HG03159 (cell line): Measurements from ENCODE around the gene ABCA1.
"Not testable (repeated sequence)": the region's sequence is repeated elsewhere in the genome, so short reads cannot be mapped to it uniquely, and the experiment has no call there.

ENCODE experiments used
- ATAC-seq: cut with Tn5 transposase; IDR thresholded peaks from one replicate; pipeline ENCODE4 v1.9.1; 2021; ENCODE audit warnings: mild to moderate bottlenecking, moderate library complexity; ENCODE audit not compliant: unreplicated experiment

ABCA1 gene

GRCh38 chr9:104875320-104875719 is 52.6 kb downstream of the ABCA1 start:
- ATAC-seq = no peak

- ATAC-seq = no peak
Measured at GRCh38 chr9:104873489-104873850, 54.5 kb downstream of the ABCA1 start.

- ATAC-seq = no peak
Measured at GRCh38 chr9:104872656-104873488, 55.1 kb downstream of the ABCA1 start.

- ATAC-seq = no peak
Measured at GRCh38 chr9:104871961-104872527, 55.9 kb downstream of the ABCA1 start.

- ATAC-seq = no peak
Measured at GRCh38 chr9:104869811-104870210, 58.1 kb downstream of the ABCA1 start.

GRCh38 chr9:104868687-104869404 is 59.1 kb downstream of the ABCA1 start:
- ATAC-seq = peak; percentile 91

- no peak for ATAC-seq
Measured at GRCh38 chr9:104868303-104868686, 59.7 kb downstream of the ABCA1 start.

GRCh38 chr9:104866191-104866590 is 61.8 kb downstream of the ABCA1 start:
- no peak for ATAC-seq

- no peak for ATAC-seq
Measured at GRCh38 chr9:104864675-104865104, 63.3 kb downstream of the ABCA1 start.

- ATAC-seq = peak; percentile 79
Measured at GRCh38 chr9:104863180-104863883, 64.6 kb downstream of the ABCA1 start.

- no peak for ATAC-seq
Measured at GRCh38 chr9:104861397-104861796, 66.6 kb downstream of the ABCA1 start.

- ATAC-seq = peak; percentile 43
Measured at GRCh38 chr9:104860263-104860662, 67.7 kb downstream of the ABCA1 start.

- no peak for ATAC-seq
Measured at GRCh38 chr9:104858846-104859245, 69.1 kb downstream of the ABCA1 start.

GRCh38 chr9:104858271-104858670 is 69.7 kb downstream of the ABCA1 start:
- no peak for ATAC-seq

- ATAC-seq = no peak
Measured at GRCh38 chr9:104856413-104856941, 71.5 kb downstream of the ABCA1 start.

GRCh38 chr9:104855807-104856206 is 72.1 kb downstream of the ABCA1 start:
- ATAC-seq = no peak

- ATAC-seq = not testable (repeated sequence)
Measured at GRCh38 chr9:104855258-104855657, 72.7 kb downstream of the ABCA1 start.

GRCh38 chr9:104854613-104855012 is 73.3 kb downstream of the ABCA1 start:
- no peak for ATAC-seq

GRCh38 chr9:104853683-104854082 is 74.3 kb downstream of the ABCA1 start:
- no peak for ATAC-seq

GRCh38 chr9:104853159-104853558 is 74.8 kb downstream of the ABCA1 start:
- no peak for ATAC-seq

- no peak for ATAC-seq
Measured at GRCh38 chr9:104851546-104851920, 76.4 kb downstream of the ABCA1 start.
